ENCODE data around the gene MPST.
"Not testable (repeated sequence)": the region's sequence is repeated elsewhere in the genome, so short reads cannot be mapped to it uniquely, and the experiment has no call there.

MPST gene

DNA sequence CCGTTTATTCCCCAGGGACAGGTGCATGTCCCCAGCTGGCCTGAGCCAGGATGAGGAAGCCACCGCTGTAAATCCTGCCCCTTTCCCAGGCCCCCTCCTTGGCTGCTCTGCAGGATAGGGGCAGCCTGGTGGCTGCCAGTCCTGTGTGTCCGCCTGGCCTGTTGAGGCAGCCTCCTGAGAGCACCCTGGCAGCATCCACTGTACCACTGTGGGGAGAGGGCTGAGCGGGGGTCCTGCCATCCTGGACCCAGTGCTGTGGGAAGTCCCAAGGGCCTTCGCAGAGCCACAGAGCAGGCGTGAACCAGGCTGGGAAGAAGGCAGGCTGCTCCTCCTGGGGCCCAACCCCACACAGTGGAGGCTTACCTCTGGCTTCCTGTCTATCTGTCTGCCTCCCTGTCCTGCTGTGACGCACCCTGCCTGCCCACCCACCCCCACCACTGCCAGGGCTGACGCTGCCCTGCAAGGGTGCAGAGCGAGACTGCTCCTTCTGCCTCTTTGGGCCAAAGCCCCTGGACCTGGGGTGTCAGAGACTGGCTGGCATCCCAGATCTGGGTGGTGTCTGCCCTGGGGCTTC is 40.4 kb downstream of the MPST start:
- DNase-seq (ENCODE audit: low read depth in 1 of 2, low spot score in 1 of 2): no peak

DNA sequence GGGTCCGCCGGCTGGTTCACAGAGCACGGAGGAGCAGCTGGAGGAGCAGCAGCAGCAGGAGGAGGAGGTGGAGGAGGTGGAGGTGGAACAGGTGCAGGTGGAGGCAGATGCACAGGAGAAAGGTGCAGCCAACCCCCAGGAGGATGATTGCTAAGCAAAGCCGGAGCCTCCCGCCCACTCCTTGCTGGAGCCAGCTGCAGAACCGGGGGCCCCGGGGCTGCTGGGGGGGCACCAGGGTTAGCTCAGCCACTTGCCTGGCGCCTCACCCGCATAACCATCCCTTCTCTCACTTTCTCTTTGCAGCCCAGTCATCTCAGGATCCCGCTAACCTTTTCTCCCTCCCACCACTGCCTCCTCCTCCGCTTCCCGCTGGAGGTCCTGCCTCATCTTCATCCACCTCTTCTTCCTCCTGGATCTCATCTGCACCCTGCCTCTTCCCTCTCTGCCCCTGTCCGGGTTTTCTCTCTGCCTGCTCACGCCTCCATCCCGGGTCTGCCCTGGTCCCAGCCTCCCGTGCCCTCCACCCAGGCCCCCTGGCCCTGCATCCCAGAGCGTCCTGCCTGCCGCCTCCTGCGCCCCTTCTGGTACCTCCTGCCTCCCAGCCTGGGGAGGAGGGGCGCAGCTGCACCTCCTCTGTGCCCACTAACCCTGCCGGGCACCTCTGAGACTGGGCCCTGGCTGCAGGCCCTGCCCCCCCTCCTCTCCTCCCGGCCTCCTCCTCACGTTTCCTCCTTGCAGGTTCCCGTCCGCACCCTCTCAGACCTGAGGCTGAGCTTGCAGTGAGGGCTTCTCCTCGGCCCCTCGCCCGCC is 41.5 kb downstream of the MPST start:
- peak in 1 of 2 donors; percentile 31 for DNase-seq (ENCODE audit: low read depth in 1 of 2, low spot score in 1 of 2)

DNA sequence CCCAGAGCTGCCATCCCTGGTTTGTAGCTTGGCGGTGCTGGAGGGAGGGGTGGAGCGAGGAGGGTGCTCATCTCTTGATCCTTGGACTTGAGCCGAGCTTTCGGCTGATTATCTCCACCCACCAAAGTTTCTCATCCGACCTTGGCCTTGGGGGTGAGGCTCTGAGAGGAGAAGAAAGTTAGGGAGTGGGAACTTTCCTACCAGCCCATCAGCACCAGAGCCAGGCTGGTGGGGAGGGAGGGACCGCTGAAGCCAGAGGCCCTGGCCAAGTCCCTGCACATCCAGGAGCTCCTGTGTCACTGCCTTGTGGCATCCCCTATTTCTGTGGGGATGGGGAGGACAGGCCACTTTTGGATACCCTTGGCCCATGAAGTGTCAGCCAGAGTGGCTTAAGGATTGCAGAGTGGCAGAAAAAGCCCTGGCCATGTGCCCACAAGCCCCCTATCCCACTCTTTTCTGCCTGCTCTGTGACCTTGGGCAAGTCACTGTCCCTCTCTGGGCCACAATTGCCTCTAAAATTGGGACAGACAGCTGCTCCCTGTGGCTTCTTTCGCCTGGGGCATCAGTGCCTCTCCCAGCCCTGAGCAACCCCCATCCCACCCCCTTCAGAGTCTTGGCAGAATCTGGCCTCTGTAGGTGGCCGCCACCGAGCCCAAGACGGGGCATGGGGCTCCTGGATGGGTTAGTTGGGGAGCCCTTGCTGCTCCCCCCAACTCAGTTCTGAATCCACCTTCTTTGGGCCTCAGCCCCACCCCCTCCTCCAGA is 42.3 kb downstream of the MPST start:
- DNase-seq (ENCODE audit: low read depth in 1 of 2, low spot score in 1 of 2): no peak

DNA sequence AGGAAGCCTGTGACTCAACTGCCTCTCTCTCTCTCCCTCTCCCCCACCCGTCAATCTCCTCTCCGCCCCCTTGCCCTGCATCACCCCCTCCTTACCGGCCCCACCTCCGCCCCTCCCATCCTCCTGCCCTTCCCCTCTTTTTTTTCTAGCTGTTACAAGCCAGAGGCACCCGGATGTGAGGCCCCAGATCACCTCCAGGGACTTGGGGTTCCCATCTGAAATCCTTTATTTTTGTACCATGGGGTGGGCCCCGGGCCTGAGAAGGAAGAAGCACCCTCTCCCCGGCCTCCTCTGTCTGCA is 42.8 kb downstream of the MPST start:
- no peak for DNase-seq (ENCODE audit: low read depth in 1 of 2, low spot score in 1 of 2)

DNA sequence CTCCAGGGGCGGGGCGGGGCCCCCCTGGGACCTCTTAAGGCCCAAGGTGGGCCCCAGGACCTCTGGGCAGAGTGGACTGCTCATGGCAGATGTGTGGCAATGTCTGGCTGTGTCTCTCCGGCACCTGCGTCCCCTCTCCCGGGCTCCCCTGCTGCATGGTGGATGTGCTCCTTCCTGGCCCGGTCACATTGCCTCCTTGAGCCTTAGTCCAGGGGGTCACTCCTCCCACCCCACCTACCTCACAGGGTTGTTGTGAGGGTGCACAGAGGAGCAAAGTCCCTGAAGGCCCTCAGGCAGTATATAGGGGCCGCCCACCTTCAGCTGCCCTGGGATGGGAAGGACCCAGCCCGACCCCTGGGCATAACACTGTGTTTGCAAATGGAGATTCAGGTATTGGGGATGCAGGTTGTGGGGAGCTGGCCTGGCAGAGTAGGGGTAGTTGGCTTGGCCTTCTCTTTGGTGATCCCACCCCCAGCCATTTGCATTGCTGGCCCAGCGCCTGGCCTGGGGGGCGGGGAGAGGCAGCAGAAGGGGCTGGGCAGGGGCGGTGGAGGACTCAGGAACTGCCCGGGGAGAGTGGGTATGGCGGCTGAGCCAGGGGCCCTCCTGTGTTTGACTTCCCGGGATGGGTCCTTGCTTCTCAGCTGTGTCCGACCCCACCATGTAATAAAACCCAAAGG is 43.3 kb downstream of the MPST start:
- no peak for DNase-seq (ENCODE audit: low read depth in 1 of 2, low spot score in 1 of 2)

DNA sequence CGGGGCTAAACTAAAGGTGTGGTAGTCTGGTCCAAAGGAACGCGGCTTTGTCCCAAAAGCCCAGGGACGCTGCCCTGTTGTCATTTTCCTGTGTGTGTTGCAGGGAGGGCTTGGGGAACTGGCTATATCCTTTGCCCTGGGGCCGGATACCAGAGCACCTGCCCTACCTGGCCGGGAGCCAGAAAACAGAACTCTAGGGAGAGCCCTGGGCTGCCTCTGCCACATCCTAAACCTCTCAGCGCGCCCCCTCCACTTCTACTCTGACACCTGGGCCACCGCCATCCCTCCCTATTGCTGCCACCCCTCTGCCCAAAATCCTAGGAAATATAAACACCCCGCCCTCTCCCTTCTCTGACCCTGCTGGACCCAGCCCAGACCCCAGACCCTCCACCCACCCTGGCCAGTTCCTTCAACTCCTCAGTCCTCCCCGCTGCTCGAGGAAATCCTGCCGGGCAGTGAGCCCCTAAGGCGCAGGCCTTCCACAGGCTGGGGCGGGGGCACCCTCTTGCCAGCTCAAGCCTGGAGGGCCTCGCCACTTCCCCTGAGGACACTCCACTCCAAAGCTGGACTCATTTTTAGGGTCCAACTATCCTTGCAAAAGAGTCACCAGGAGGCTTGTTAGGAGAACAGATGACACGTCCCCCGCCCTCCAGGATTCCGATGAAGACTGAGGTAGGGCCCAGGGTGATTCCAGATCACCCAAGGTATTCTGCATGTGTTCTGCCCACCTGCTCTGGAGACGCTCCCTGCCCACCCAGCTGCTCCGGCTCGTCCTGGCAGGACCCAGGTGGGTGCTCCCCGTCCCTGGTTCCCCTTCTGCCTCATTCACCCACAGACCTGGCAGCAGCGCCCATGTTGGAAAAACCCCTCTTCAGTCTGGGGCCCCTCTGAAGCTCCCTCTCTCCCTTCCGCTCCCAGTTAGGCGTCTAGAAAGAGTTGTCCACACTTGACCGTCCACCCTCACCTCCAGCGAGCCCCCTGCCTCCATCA is 44.2 kb downstream of the MPST start:
- no peak for DNase-seq (ENCODE audit: low read depth in 1 of 2, low spot score in 1 of 2)

DNA sequence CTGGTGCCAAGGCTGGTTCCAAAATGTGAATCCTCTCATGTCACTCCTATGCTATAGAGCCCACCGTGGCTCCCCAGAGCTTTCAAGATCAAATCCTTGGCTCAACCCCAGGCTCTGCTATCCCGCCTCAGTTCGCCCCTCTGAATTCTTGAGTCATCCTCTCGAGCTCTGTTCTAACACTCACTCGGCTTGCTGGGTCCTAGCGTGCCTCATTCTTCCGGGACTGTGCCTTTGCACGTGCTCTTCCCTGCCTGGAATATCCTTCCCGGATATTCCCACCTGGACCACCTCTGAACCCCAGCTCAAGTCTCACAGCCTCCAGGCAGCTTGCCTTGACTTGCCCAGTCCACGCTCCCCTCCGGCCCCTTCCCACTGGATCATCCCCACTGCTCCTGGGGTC is 45.0 kb downstream of the MPST start:
- no peak for DNase-seq (ENCODE audit: low read depth in 1 of 2, low spot score in 1 of 2)

DNA sequence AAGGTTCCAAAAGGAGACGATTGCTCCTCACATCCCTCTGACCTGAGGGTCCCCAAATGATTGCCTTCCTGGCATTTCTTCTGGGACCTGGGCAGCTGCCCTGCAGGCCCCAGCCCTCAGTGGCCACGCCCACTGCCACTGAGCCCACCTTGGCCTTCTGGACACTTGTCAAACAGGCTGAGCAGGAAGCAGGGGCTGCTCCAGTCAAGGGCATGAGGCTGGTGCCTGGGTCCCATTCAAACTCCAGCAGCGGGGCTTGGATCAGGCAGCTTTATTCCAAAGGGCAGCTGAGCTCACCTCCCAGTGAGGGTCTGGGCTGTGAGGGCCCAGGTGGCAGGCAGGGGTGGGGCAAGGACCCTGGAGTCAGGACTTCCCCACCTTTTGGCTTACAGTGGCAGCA is 45.6 kb downstream of the MPST start:
- no peak for DNase-seq (ENCODE audit: low read depth in 1 of 2, low spot score in 1 of 2)

DNA sequence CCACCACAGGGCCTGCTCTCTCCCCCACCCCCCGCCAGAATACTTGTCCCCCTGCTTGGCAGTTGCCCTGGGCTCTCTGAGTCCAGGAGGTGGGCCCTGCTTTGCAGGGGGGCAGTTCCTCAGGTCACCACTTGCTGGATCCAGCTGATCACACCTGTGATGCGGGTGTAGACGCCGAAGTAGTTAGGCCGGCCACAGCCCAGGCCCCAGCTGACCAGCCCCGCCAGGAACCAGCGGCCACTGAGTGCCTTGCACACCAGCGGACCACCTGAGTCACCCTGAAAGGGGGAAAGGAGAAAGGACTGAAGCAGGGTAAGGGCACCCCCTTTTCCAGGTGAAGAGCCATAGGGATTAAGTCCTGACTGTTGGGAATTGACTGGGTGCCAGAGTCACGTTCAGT is 46.4 kb downstream of the MPST start:
- no peak for DNase-seq (ENCODE audit: low read depth in 1 of 2, low spot score in 1 of 2)

DNA sequence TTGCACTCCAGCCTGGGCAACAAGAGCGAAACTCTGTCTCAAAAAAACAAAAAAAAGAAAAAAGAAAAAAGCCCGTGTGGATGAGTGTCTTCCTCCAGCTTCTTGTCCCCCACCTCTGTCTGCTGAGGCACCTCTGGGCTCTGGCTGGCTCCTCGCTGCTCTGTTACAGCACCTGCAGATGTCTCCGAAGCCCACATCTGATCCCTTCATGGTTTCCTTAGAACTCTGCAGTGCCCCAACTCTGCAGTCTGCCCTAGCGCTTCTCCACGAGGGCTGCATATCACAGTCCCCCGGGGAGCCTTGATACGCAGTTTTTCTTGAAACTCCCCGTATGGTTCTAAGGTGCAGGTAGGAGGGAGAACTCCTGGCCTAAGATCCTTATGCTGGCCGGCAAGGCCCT is 47.9 kb downstream of the MPST start:
- no peak for DNase-seq (ENCODE audit: low read depth in 1 of 2, low spot score in 1 of 2)

DNA sequence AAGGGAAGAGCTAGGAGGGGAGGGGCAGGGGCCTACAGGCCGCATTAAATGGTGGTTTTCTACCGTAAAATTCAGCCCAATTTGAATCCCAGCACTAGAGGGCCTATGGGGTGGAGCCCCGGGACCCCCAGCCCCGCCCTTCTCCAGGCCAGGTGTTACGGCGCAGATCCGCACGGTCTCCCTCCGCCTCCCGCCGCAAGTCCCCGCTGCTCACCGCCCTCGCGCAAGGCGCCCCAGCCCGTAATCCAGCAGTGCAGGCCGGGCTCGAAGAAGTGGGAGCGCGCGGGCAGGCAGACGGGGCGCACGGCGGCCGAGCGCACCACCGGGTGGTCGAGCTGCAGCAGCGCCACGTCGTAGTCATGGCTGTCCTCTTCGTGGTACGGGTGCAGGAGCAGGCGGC is 49.3 kb downstream of the MPST start:
- DNase-seq (ENCODE audit: low read depth in 1 of 2, low spot score in 1 of 2): no peak

DNA sequence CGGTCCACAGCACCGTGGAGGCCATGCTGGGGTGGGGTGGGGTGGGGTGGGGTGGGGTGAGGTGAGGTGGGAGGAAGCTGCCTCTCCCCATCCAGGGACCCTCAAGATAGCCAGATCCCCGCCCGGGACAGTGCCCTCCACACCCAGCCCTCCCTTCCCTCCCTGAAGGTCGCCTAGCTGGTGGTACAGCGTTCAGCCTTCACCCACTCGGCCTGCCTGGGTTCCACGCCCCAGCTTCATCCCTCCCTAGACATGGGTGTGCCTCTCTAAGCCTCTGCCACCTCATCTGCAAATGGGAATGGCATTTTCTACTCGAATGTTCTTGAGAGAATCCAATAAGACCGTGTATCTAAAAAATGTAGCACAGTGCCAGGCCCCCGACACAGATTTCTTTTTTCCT is 49.8 kb downstream of the MPST start:
- DNase-seq (ENCODE audit: low read depth in 1 of 2, low spot score in 1 of 2): no peak

DNA sequence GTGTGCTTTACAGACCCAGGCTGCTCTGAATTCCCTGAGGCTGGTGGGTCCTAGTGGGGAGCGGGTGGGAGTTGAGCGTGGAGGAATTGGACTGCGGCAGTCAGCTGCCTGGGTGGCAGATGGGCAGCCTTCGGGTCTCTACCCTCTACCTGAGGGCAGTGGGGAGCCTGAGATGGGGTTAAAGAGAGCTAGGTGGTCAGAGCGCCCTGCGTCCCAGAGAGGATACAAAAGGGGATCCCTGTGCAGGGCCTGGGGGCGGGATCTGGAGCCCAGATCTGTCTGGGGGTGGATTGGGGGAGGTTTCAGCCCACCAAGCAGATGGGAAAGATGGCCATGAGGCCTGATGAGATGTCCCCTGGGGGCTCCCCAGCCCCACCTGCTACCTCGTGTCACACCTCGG is 50.2 kb downstream of the MPST start:
- DNase-seq (ENCODE audit: low read depth in 1 of 2, low spot score in 1 of 2): no peak

DNA sequence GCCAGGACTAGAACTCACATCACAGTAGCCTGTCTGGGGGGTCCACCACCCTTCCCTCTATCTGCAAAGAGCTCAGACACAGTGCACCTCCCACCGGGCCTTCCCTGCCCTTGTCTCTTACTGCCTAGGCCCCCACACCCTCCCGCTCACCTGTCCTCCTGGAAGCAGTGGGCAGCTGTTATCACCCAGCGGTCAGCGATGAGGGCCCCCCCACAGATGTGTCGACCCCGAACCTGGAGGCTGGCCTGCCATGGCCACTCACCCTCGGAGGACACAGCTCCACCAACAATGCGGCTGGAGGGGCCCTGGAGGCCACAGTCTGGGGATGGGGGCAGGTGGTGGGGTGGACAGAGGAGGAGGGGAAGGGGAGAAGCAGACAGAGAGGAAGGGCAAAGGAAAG is 50.8 kb downstream of the MPST start:
- DNase-seq (ENCODE audit: low read depth in 1 of 2, low spot score in 1 of 2): no peak

DNA sequence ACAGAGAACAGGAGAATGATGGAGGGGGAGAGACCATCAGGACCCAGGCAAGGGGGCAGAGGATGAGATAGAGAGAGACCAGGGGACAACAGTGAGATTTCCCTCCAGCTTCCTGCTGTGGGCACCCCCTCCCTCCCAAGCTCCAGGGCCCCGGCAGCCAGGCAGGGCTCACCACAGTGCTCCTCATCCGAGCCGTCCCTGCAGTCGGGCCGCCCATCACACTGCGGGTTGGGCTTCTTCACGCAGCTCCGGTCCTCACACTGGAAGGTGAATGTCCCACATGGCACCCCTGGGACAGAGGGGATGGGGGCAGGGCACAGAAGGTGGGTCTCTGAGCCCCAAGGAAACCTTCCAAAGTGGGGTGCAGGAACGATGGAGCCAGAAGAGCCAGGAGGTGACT is 51.2 kb downstream of the MPST start:
- DNase-seq (ENCODE audit: low read depth in 1 of 2, low spot score in 1 of 2): no peak

DNA sequence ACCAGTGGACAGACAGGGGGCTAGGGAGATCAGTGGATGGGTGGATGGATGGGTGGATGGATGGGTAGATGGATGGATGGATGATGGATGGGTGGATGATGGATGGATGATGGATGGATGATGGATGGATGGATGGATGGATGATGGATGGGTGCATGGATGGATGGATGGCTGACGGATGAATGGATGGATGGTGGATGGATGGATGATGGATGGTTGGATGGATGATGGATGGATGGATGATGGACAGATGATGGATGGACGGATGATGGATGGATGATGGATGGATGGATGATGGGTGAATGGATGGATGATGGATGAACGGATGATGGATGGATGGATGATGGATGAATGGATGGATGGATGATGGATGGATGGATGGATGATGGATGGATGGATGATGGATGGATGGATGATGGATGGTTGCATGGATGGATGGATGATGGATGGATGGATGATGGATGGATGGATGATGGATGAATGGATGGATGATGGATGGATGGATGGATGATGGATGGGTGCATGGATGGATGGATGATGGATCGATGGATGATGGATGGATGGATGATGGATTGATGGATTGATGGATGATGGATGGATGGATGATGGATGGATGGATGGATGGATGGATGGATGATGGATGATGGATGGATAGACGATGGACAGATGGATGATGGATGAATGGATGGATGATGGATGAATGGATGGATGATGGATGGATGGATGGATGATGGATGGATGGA is 52.5 kb downstream of the MPST start:
- DNase-seq (ENCODE audit: low read depth in 1 of 2, low spot score in 1 of 2): not testable (repeated sequence)

DNA sequence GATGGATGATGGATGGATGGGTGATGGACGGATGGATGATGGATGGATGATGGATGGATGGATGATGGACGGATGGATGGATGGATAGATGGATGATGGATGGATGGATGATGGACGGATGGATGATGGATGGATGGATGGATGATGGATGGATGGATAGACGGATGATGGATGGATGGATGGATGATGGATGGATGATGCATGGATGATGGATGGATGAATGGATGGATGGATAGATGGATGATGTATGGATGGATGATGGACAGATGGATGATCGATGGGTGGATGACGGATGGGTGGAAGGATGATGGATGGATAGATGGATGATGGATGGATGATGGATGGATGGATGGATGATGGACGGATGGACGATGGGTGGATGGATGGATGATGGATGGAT is 53.1 kb downstream of the MPST start:
- DNase-seq (ENCODE audit: low read depth in 1 of 2, low spot score in 1 of 2): no peak

DNA sequence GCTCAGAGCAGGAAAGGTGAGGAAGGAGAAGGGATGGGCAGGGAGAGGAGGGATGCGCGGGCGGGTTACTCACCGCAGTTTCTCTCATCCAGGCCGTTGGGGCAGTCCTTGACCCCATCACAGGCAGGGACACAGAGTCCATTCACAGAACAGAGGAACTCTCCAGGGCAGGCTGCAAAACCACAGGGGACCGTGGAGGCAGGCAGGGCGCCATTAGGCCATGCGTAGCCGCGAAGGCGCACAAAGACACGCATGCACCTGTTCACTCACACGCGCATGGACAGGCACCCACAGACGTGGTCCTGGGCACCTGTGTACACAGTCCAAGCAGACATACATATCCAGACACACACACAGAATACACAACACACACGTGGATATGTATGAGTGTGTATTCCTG is 55.0 kb downstream of the MPST start:
- DNase-seq (ENCODE audit: low read depth in 1 of 2, low spot score in 1 of 2): no peak

DNA sequence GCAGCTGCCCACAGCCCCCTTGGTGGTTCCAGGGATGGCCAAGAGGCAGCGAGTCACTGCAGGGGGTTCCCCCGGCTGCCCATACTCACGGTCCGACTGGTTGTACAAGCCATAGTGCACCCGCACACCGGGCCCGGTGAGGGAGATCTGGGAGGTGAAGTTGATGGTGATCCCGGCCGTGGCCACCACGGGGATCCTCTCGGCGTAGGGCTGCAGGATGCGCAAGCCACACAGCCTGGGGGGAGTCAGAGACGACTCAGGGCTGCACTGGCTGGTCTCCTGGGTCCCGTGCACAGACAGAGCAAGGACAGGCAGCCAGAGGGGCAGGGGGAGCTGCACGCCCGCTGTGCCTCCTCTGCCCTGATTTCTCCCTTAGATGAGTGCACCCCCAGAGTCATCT is 55.5 kb downstream of the MPST start:
- no peak for DNase-seq (ENCODE audit: low read depth in 1 of 2, low spot score in 1 of 2)

DNA sequence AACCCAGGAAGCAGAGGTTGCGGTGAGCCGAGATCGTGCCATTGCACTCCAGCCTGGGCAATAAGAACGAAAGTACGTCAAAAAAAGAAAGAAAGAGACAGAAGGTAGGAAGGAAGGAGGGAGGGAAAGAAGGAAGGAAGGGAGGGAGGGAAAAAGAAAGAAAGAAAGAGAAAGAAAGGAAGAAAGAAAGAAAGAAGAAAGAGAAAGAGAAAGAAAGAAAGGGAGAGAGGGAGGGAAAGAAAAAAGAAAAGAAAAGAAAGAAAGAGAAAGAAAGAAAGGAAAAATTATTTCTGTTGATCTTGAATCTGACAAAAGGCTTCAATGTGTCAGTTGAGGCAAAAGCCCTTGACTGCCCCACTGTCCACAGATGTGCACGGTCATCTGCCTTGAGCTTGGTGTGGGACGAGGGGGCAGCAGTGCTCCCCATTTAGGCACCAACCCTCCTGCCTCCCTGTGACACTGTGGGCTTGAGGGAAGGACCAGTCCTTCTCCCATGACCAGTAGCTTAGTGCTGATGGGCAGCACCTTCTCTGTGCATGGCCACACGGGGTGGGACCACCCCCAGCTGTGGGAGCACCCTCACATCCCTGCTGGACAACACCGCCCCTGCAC is 56.4 kb downstream of the MPST start:
- no peak for DNase-seq (ENCODE audit: low read depth in 1 of 2, low spot score in 1 of 2)

Data from stimulated activated CD4-positive, alpha-beta T cell treated with anti-CD3 and anti-CD28 coated beads, Interleukin-15, amount 100 ng/mL, for 1 hour (primary cell).